Measurements from ENCODE around the gene GPR160. TPM values are rescaled to one million over a fixed set of nuclear protein-coding genes. Genes with fewer than 3 reads are reported as not detected.
"Not testable (repeated sequence)": the region's sequence is repeated elsewhere in the genome, so short reads cannot be mapped to it uniquely, and the experiment has no call there.

GPR160 gene
- total RNA-seq, 2 donors from 2014 or later: 56.4 to 78.4 TPM

DNA sequence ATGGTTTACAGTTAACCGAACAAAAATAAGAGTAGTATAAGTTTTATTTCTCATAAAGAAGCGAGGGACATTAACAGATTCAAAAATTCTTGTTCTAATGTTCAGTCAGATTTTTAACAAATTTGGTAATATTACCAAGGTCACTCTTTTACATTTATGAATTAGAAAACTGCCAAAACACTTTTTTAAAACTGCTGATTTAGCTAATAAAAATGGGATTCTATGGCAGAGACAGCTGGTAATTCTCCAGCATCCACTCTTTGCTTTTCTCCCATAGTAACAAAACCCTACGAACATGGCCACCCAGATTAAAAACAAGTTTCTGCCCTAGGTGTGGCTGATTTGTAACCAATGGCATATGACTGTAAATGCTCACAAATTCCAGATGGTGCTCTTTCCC is 71.2 kb downstream of the GPR160 start:
- no peaks in the 10 kb centered on the region for H3K9me3 ChIP-seq
- TF ChIP-seq CTCF (IDR thresholded peaks at IDR 0.05): no peak
- peaks cover 11% of the 10 kb centered on the region for H3K36me3 ChIP-seq
- no peak overlapping the region for H3K4me3 ChIP-seq
- DNase-seq: no peak
- H3K4me1 ChIP-seq: no peaks in the 10 kb centered on the region
- H3K27ac ChIP-seq: no peak overlapping the region
- no peaks in the 10 kb centered on the region for H3K27me3 ChIP-seq
- no peak overlapping the region for H3K9ac ChIP-seq (ENCODE audit: low read depth in 2 of 2, low read length in 2 of 2)
- intact Hi-C loops (cut with DNase I): loop anchor here (10.0 kb wide), 1 partner anchor 66 kb away; no protein-coding TSS in a partner anchor

- Histone ChIP-seq H3K9ac (ENCODE audit: low read depth in 2 of 2, low read length in 2 of 2) (no peak overlapping the region), H3K27me3 (no peaks in the 10 kb centered on the region), H3K4me1 (no peaks in the 10 kb centered on the region), H3K27ac (no peak overlapping the region), H3K4me3 (no peak overlapping the region), H3K36me3 (peaks cover 11% of the 10 kb centered on the region), H3K9me3 (no peaks in the 10 kb centered on the region)
- no peak for DNase-seq
- no peak for TF ChIP-seq CTCF (IDR thresholded peaks at IDR 0.05)
- intact Hi-C loops (cut with DNase I): loop anchor here (10.0 kb wide), 1 partner anchor 65 kb away; no protein-coding TSS in a partner anchor
Observed at GRCh38 chr3:170109579-170110293, 71.9 kb downstream of the GPR160 start.

GRCh38 chr3:170111147-170111771 is 73.5 kb downstream of the GPR160 start:
- Histone ChIP-seq H3K27me3 (no peaks in the 10 kb centered on the region), H3K9me3 (no peaks in the 10 kb centered on the region), H3K4me1 (no peaks in the 10 kb centered on the region), H3K4me3 (no peak overlapping the region), H3K36me3 (peaks cover 11% of the 10 kb centered on the region), H3K27ac (no peak overlapping the region), H3K9ac (ENCODE audit: low read depth in 2 of 2, low read length in 2 of 2) (no peak overlapping the region)
- intact Hi-C loops (cut with DNase I): no loop called here
- DNase-seq: no peak
- no peak for TF ChIP-seq CTCF (IDR thresholded peaks at IDR 0.05)

DNA sequence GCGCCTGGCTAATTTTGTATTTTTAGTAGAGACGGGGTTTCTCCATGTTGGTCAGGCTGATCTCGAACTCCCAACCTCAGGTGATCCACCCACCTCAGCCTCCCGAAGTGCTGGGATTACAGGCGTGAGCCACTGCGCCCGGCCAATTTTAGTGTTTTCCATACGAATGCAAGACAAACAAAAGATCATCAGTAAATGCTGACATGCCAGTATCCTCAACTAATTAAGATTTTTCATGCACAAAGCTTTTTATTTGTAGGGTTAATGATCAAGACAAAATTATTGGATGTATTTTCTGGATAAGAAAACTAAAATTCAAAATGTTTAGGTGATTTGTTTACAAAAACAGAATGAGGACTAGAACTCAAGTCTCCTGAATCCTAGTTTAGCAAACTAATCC is 76.4 kb downstream of the GPR160 start:
- intact Hi-C loops (cut with DNase I); H3K9me3 ChIP-seq; DNase-seq; H3K9ac ChIP-seq (ENCODE audit: low read depth in 2 of 2, low read length in 2 of 2); H3K27me3 ChIP-seq; H3K27ac ChIP-seq; H3K4me3 ChIP-seq; H3K4me1 ChIP-seq: not testable (repeated sequence)
- peaks cover 11% of the 10 kb centered on the region for H3K36me3 ChIP-seq

- H3K27me3 ChIP-seq: no peaks in the 10 kb centered on the region
- no peak overlapping the region for H3K9ac ChIP-seq (ENCODE audit: low read depth in 2 of 2, low read length in 2 of 2)
- TF ChIP-seq CTCF (IDR thresholded peaks at IDR 0.05): no peak
- H3K36me3 ChIP-seq: peaks cover 16% of the 10 kb centered on the region
- no peak overlapping the region for H3K4me3 ChIP-seq
- intact Hi-C loops (cut with DNase I): no loop called here
- no peaks in the 10 kb centered on the region for H3K9me3 ChIP-seq
- DNase-seq: no peak
- H3K4me1 ChIP-seq: no peaks in the 10 kb centered on the region
- H3K27ac ChIP-seq: no peak overlapping the region
Observed at GRCh38 chr3:170117134-170117533, 79.3 kb downstream of the GPR160 start.
